ENCODE data around the gene DMC1. TPM values are rescaled to one million over a fixed set of nuclear protein-coding genes. Genes with fewer than 3 reads are reported as not detected.

The DMC1 gene
- total and polyA plus RNA-seq, 9 donors: 0.82 to 12.2 (median 2.1) TPM

DNA sequence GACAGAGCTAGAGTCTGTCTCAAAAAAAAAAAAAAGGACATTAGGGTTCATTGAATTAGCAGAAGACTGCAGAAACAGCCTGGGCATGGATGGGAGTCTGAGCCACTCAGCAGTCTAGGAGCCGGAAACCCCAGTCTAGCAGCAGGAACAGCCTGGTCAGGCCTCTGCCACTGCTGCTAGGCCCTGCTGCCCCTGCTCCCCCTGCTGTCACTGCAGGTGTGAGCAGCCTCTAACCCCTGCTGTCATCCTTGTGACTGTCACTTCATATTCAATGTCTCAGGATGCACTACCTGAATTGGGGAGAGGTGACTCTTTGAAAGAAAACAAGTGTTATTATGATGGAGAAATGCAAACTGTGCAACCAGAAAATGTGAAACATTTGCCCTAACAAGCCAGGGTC lies 56.9 kb downstream of the DMC1 start:
- Histone ChIP-seq H3K4me1 (ENCODE audit: insufficient read depth) (no peaks in the 10 kb centered on the region), H3K27ac (no peak overlapping the region), H3K4me3 (no peak overlapping the region), H3K36me3 (no peaks in the 10 kb centered on the region), H3K27me3 (no peaks in the 10 kb centered on the region), H3K9me3 (no peaks in the 10 kb centered on the region)
- 91 to 100% (median 94%) methylated on average over 1 of the region's 1 CpG for WGBS, 3 donors
- intact Hi-C loops (cut with DNase I): no loop called here
- DNase-seq: no peak
- TF ChIP-seq EP300 (IDR thresholded peaks at IDR 0.05) (no peak), POLR2A (IDR thresholded peaks at IDR 0.05) (no peak)
- TF ChIP-seq, protein P1, sequence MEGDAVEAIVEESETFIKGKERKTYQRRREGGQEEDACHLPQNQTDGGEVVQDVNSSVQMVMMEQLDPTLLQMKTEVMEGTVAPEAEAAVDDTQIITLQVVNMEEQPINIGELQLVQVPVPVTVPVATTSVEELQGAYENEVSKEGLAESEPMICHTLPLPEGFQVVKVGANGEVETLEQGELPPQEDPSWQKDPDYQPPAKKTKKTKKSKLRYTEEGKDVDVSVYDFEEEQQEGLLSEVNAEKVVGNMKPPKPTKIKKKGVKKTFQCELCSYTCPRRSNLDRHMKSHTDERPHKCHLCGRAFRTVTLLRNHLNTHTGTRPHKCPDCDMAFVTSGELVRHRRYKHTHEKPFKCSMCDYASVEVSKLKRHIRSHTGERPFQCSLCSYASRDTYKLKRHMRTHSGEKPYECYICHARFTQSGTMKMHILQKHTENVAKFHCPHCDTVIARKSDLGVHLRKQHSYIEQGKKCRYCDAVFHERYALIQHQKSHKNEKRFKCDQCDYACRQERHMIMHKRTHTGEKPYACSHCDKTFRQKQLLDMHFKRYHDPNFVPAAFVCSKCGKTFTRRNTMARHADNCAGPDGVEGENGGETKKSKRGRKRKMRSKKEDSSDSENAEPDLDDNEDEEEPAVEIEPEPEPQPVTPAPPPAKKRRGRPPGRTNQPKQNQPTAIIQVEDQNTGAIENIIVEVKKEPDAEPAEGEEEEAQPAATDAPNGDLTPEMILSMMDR (IDR thresholded peaks at IDR 0.05): no peak

DNA sequence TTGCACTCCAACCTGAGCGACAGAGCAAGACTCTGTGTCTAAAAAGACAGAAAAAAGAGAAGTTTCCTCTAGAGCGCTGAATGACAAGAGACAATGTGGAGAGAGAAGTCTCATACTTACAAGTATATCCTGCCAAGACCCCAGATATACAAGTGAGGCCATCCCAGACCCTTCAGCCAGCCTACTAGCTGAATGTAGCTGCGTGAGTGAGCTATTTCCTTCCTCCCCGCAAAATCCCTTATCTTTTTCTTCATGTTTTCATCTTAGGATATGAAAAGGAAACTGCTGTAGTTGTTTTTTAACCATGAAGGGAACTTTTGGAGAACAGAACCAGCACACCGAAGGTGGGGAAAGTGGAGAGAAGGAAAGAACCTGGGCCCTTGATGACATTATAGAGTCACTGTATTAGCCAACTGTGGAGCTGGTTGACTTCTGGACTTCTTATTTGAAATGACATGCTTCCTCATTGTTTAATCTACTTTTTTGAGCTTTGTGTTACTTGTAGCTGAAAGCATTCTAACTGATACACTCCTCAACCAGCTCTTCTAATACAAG lies 59.5 kb downstream of the DMC1 start:
- intact Hi-C loops (cut with DNase I): no loop called here
- DNase-seq: no peak
- no peaks in the 10 kb centered on the region for H3K9me3 ChIP-seq
- no peaks in the 10 kb centered on the region for H3K27me3 ChIP-seq
- no peak overlapping the region for H3K4me3 ChIP-seq
- WGBS, 3 donors: 90 to 93% (median 90%) methylated on average over 5 of the region's 5 CpGs
- H3K4me1 ChIP-seq (ENCODE audit: insufficient read depth): no peaks in the 10 kb centered on the region
- H3K27ac ChIP-seq: no peak overlapping the region
- H3K36me3 ChIP-seq: no peaks in the 10 kb centered on the region
- TF ChIP-seq POLR2A (IDR thresholded peaks at IDR 0.05): no peak
- TF ChIP-seq, protein P1 (IDR thresholded peaks at IDR 0.05): no peak
- TF ChIP-seq EP300 (IDR thresholded peaks at IDR 0.05): no peak

DNA sequence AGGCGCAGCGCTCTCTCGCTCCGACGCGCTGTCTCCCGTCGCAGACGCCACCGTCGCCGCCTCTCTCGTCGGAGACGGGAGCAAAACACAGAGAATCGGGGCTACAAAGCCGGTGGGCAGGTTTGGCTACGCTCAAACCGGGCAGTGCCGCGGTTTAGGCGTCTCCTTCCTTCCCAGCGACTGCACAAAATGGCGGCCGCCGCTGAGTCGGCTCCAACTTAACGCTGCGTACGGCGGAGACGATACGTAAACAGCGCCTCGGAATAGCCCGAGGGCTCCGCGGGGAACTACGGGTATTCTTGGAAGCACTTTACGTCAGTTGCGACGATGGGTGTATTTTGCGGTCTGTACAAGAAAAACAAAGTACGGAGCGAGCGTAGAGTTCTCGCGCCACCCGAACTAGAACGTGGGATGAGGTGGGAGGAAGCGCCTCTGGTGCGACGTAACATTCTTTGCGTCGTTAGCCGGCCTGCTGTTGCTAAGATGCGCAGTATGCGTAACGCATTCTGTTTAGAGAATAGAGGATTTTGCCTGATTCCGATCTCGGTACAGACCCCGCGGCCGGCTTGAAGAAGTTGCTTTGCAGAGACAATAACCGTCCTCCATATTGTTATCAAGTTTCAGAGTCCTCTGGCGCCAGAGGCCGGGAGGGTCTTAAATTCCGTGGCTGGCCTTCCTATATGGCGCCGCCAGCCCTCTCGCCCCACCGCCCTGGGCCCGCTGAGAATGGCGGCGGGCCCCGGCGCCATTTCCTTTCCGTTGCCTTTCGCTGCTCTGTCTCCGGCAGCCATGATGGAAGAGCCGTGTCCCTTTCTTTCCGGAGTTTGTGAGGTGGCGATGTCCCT lies 63.6 kb downstream of the DMC1 start, which contains the start of gene DDX17:
TSS of gene DDX17 (minus strand) at position 194 of the 845 bp plus-strand sequence.
- TF ChIP-seq EP300 (IDR thresholded peaks at IDR 0.05): peak; percentile 24
- peak; percentile 85 for TF ChIP-seq POLR2A (IDR thresholded peaks at IDR 0.05)
- TF ChIP-seq, protein P1 (IDR thresholded peaks at IDR 0.05): peak in 2 of 3 donors; percentile 30 to 47
- H3K9me3 ChIP-seq: no peaks in the 10 kb centered on the region
- peaks cover 3% of the 10 kb centered on the region for H3K4me1 ChIP-seq (ENCODE audit: insufficient read depth)
- peak within 1 kb of the TSS; percentile 67 for H3K4me3 ChIP-seq
- H3K27ac ChIP-seq: peak within 1 kb of the TSS; percentile 99 to 100
- peak; percentile 91 to 96 (median 94) for DNase-seq
- intact Hi-C loops (cut with DNase I): loop anchor here in 1 of 4 donors (10.0 kb wide), 2 partner anchors 58 to 192 kb away; partner anchors contain the start of gene CSNK1E
- WGBS, 3 donors: 0 to 1% (median 1%) methylated on average over 83 of the region's 83 CpGs
- H3K27me3 ChIP-seq: no peaks in the 10 kb centered on the region
- H3K36me3 ChIP-seq: no peaks in the 10 kb centered on the region

DNA sequence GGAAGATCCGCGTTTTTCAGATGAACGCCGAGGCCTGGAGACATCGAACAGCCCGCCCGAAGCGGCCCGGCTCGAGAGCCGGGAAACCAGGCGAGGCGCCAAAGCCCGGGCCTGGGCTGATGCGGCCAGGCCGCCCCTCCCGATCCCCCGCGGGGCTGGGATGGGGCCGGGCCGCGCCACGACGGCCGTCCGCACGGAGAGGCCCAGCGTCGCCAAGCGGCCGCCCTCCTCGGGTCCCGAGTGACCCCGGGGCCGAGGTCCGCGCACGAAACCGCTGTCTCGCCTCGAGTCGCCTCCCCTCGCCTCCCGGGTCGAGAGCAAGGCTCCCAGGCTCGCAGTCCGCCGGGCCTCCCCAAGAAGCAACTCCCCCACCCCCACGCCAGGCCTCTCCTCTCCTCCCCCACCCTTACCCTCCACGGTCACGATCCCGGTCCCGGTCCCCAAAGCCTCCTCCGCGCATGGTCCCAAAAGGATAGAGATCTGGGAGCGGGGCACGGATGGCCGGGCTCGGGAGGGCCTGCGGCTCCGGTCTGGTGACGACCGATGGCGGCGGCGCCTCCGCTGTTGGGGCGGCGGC lies 64.4 kb downstream of the DMC1 start:
- Histone ChIP-seq H3K9me3 (no peaks in the 10 kb centered on the region), H3K36me3 (no peaks in the 10 kb centered on the region), H3K27me3 (no peaks in the 10 kb centered on the region), H3K27ac (peak overlapping the region; percentile 99 to 100), H3K4me3 (peak overlapping the region; percentile 67), H3K4me1 (ENCODE audit: insufficient read depth) (peaks cover 3% of the 10 kb centered on the region)
- peak; percentile 80 to 89 (median 84) for DNase-seq
- intact Hi-C loops (cut with DNase I): loop anchor here in 1 of 4 donors (10.0 kb wide), 2 partner anchors 59 to 191 kb away; partner anchors contain the start of gene CSNK1E
- TF ChIP-seq POLR2A (IDR thresholded peaks at IDR 0.05) (peak; percentile 82), EP300 (IDR thresholded peaks at IDR 0.05) (no peak)
- TF ChIP-seq, protein P1 (IDR thresholded peaks at IDR 0.05): no peak
- 0% methylated on average over 51 to 69 of the region's 69 CpGs for WGBS, 3 donors

All from ovary (tissue), 9 donors.